Psoas muscle (tissue), 8 donors: ENCODE results near the gene PIK3CG. TPM values are rescaled to one million over a fixed set of nuclear protein-coding genes. Genes with fewer than 3 reads are reported as not detected.
"Not testable (repeated sequence)": the region's sequence is repeated elsewhere in the genome, so short reads cannot be mapped to it uniquely, and the experiment has no call there.

Source experiments
- ATAC-seq, 4 donors: fragments of 200-7000 bp; cut with Tn5 transposase; one replicate each; pipeline ENCODE4 v1.9.1; 2020; ENCODE audit warnings: moderate library complexity in 3 of 4, mild to moderate bottlenecking in 2 of 4
- DNase-seq, 2 donors: peaks; one replicate each; pipeline ENCODE4 v3.0.0-alpha.2; 2020
- H3K27ac ChIP-seq: fragments of 200-600 bp; one replicate; pipeline ENCODE4 v1.8.0; 2022
- H3K27me3 ChIP-seq, 3 donors: fragments of 200-600 bp in 1 of 3; one replicate each; pipeline versions ENCODE4 v1.6.1 to v1.8.0; 2013 to 2022; ENCODE audit warnings: low read length in 2 of 3, mild to moderate bottlenecking in 2 of 3, moderate library complexity in 1 of 3; ENCODE audit not compliant: insufficient read depth in 3 of 3
- H3K36me3 ChIP-seq, 2 donors: fragments of 200-600 bp in 1 of 2; one replicate each; pipeline versions ENCODE4 v1.6.1 to v1.8.0; 2013 to 2022; ENCODE audit warnings: low read depth in 1 of 2, mild to moderate bottlenecking in 1 of 2, moderate library complexity in 1 of 2; ENCODE audit not compliant: insufficient read depth in 1 of 2
- H3K4me1 ChIP-seq: fragments of 200-600 bp; one replicate; pipeline ENCODE4 v1.8.0; 2022
- H3K4me3 ChIP-seq: fragments of 200-600 bp; one replicate; pipeline ENCODE4 v1.8.0; 2022; ENCODE audit warnings: mild to moderate bottlenecking
- H3K9me3 ChIP-seq: fragments of 200-600 bp; one replicate; pipeline ENCODE4 v1.8.0; 2022
- CTCF ChIP-seq: fragments of 200-600 bp; IDR thresholded peaks from one replicate; pipeline ENCODE4 v1.8.0; 2022; ENCODE audit warnings: antibody characterized with exemption
- WGBS, 3 donors: extraction: QIAGEN DNeasy Blood & Tissue Kit; methylation state at CpG; one replicate each; pipeline versions ENCODE4 v1.1.6 to v1.1.7; 2013; 5-methylcytosine and 5-hydroxymethylcytosine counted together
- intact Hi-C, 2 donors: fragments of 100-400 bp; cut with DNase I; formaldehyde crosslinking; loops; one replicate each; pipeline versions ENCODE4 v1.11.0 to v1.14.2; 2022
- polyA plus RNA-seq, 3 donors: library from polyadenylated mRNA; stranded (reverse); fragments of 200-250 nt; gene quantifications; one replicate each; pipeline ENCODE4 v1.2.3, GENCODE V29; 2013
- total RNA-seq, 4 donors: library from RNA; stranded (reverse); fragmentation: NEBNext Ultra II Directional in 2 of 4; extraction: Animal tissue kit (Norgen Biotek cat#: 25700) in 2 of 4; gene quantifications; one replicate each; pipeline versions ENCODE4 v1.2.1 to v1.2.4, GENCODE V29; 2021 to 2023
- donor health status: healthy with polysubstance abuse.
- donor health status: DM: no; HTN: no; CAD: no; lungs with moderate emphysema.
- donor health status: Bipolar disorder and iron deficiency.
- donor health status: healthy.
- donor health status: DM: yes; HTN: yes; CAD: no.
- donor health status: DM: no; HTN: no; CAD: no.
- donor health status: DM: no; HTN: no; CAD: no.
- donor health status: DM: yes; HTN: yes; CAD: no.

The PIK3CG gene
- total and polyA plus RNA-seq, 7 donors = 0.13 to 1.6 (median 0.74) TPM

GRCh38 chr7:106893591-106893990, 28.5 kb downstream of the PIK3CG start:
- Histone ChIP-seq H3K36me3 (no peaks in the 10 kb centered on the region), H3K27ac (no peak overlapping the region), H3K27me3 (no peaks in the 10 kb centered on the region), H3K4me3 (no peak overlapping the region), H3K9me3 (peaks cover 4% of the 10 kb centered on the region), H3K4me1 (no peaks in the 10 kb centered on the region)
- intact Hi-C loops = no loop called here
- DNase-seq (no peak), ATAC-seq (no peak)
- WGBS, 3 donors = 92 to 95% (median 93%) methylated on average over 2 of the region's 2 CpGs
- no peak for TF ChIP-seq CTCF

GRCh38 chr7:106895246-106895864, 30.3 kb downstream of the PIK3CG start:
- no peak for ATAC-seq
- H3K4me1 ChIP-seq = no peaks in the 10 kb centered on the region
- WGBS, 3 donors = 79 to 83% (median 82%) methylated on average over 4 of the region's 4 CpGs
- no peak overlapping the region for H3K27ac ChIP-seq
- no peak for TF ChIP-seq CTCF
- peaks cover 6% of the 10 kb centered on the region for H3K9me3 ChIP-seq
- no peaks in the 10 kb centered on the region for H3K27me3 ChIP-seq
- intact Hi-C loops = no loop called here
- no peak for DNase-seq
- no peaks in the 10 kb centered on the region for H3K36me3 ChIP-seq
- H3K4me3 ChIP-seq = no peak overlapping the region

- intact Hi-C loops = no loop called here
- ATAC-seq = no peak
- DNase-seq = no peak
- H3K27me3 ChIP-seq = no peaks in the 10 kb centered on the region
- H3K36me3 ChIP-seq = no peaks in the 10 kb centered on the region
- no peak overlapping the region for H3K27ac ChIP-seq
- TF ChIP-seq CTCF = no peak
- 91 to 94% (median 91%) methylated on average over 3 of the region's 3 CpGs for WGBS, 3 donors
- H3K4me3 ChIP-seq = no peak overlapping the region
- peaks cover 6% of the 10 kb centered on the region for H3K9me3 ChIP-seq
- no peaks in the 10 kb centered on the region for H3K4me1 ChIP-seq
Measured at GRCh38 chr7:106896231-106896630, 31.1 kb downstream of the PIK3CG start.

- H3K27ac ChIP-seq, H3K27me3 ChIP-seq, H3K4me3 ChIP-seq, ATAC-seq, intact Hi-C loops, H3K36me3 ChIP-seq, H3K4me1 ChIP-seq, DNase-seq, H3K9me3 ChIP-seq: not testable (repeated sequence)
- WGBS, 3 donors = 87 to 91% (median 91%) methylated on average over 3 of the region's 3 CpGs
Measured at GRCh38 chr7:106897553-106897952, 32.5 kb downstream of the PIK3CG start.

GRCh38 chr7:106898967-106899366, 33.9 kb downstream of the PIK3CG start:
- H3K36me3 ChIP-seq, DNase-seq, H3K27ac ChIP-seq, intact Hi-C loops, H3K27me3 ChIP-seq, ATAC-seq, H3K4me3 ChIP-seq, H3K4me1 ChIP-seq, H3K9me3 ChIP-seq: not testable (repeated sequence)
- WGBS, 3 donors = 68 to 86% (median 74%) methylated on average over 2 of the region's 2 CpGs
